DMS53 treated with DMSO at 0.1 percent for 48 hours (cell line): ENCODE measurements around the gene SIM2.

Source experiments
- DNase-seq: peaks from one replicate; lab custom pipeline; 2025; ENCODE audit not compliant: unreplicated experiment; lab: John Stamatoyannopoulos, UW

The SIM2 gene

GRCh38 chr21:36759348-36760083 is 60.6 kb downstream of the SIM2 start:
- no peak for DNase-seq

- no peak for DNase-seq
Measured at GRCh38 chr21:36761685-36762084, 62.8 kb downstream of the SIM2 start.

GRCh38 chr21:36762642-36763041 is 63.7 kb downstream of the SIM2 start:
- DNase-seq = no peak

- no peak for DNase-seq
Measured at GRCh38 chr21:36763305-36763704, 64.4 kb downstream of the SIM2 start.

GRCh38 chr21:36765229-36765628 is 66.3 kb downstream of the SIM2 start:
- DNase-seq = no peak

- no peak for DNase-seq
Measured at GRCh38 chr21:36766511-36766910, 67.6 kb downstream of the SIM2 start.

- no peak for DNase-seq
Measured at GRCh38 chr21:36767096-36767495, 68.2 kb downstream of the SIM2 start.

GRCh38 chr21:36768496-36768895 is 69.6 kb downstream of the SIM2 start:
- no peak for DNase-seq

GRCh38 chr21:36769051-36769839 is 70.3 kb downstream of the SIM2 start:
- no peak for DNase-seq

GRCh38 chr21:36773117-36773516 is 74.2 kb downstream of the SIM2 start:
- DNase-seq = peak; percentile 42

GRCh38 chr21:36773995-36774394 is 75.1 kb downstream of the SIM2 start:
- DNase-seq = no peak

GRCh38 chr21:36776981-36777617 is 78.2 kb downstream of the SIM2 start:
- no peak for DNase-seq

- no peak for DNase-seq
Measured at GRCh38 chr21:36780861-36781260, 81.9 kb downstream of the SIM2 start.

GRCh38 chr21:36783612-36784374 is 84.9 kb downstream of the SIM2 start:
- no peak for DNase-seq

- no peak for DNase-seq
Measured at GRCh38 chr21:36784947-36785346, 86.0 kb downstream of the SIM2 start.

- DNase-seq = no peak
Measured at GRCh38 chr21:36785615-36786014, 86.7 kb downstream of the SIM2 start.

- no peak for DNase-seq
Measured at GRCh38 chr21:36786186-36786585, 87.3 kb downstream of the SIM2 start.

GRCh38 chr21:36788120-36788638 is 89.3 kb downstream of the SIM2 start:
- no peak for DNase-seq

- no peak for DNase-seq
Measured at GRCh38 chr21:36790616-36791015, 91.7 kb downstream of the SIM2 start.

GRCh38 chr21:36791180-36791579 is 92.3 kb downstream of the SIM2 start:
- DNase-seq = no peak
